ENCODE results near the gene SLC10A7.

The SLC10A7 gene

GRCh38 chr4:146494143-146494542, 27.6 kb downstream of the SLC10A7 start:
- DNase-seq (ENCODE audit: low read depth), result no peak

GRCh38 chr4:146490106-146490505, 31.6 kb downstream of the SLC10A7 start:
- no peak for DNase-seq (ENCODE audit: low read depth)

GRCh38 chr4:146488495-146489174, 33.1 kb downstream of the SLC10A7 start:
- DNase-seq (ENCODE audit: low read depth), result no peak

GRCh38 chr4:146486565-146486964, 35.2 kb downstream of the SLC10A7 start:
- no peak for DNase-seq (ENCODE audit: low read depth)

GRCh38 chr4:146485968-146486367, 35.8 kb downstream of the SLC10A7 start:
- DNase-seq (ENCODE audit: low read depth), result no peak

GRCh38 chr4:146482788-146483187, 39.0 kb downstream of the SLC10A7 start:
- no peak for DNase-seq (ENCODE audit: low read depth)

- DNase-seq (ENCODE audit: low read depth), result no peak
Measured at GRCh38 chr4:146481246-146481645, 40.5 kb downstream of the SLC10A7 start.

- no peak for DNase-seq (ENCODE audit: low read depth)
Measured at GRCh38 chr4:146478009-146478408, 43.7 kb downstream of the SLC10A7 start.

GRCh38 chr4:146477054-146477453, 44.7 kb downstream of the SLC10A7 start:
- no peak for DNase-seq (ENCODE audit: low read depth)

- DNase-seq (ENCODE audit: low read depth), result no peak
Measured at GRCh38 chr4:146472404-146472803, 49.3 kb downstream of the SLC10A7 start.

- no peak for DNase-seq (ENCODE audit: low read depth)
Measured at GRCh38 chr4:146470604-146471003, 51.1 kb downstream of the SLC10A7 start.

GRCh38 chr4:146469022-146469421, 52.7 kb downstream of the SLC10A7 start:
- no peak for DNase-seq (ENCODE audit: low read depth)

GRCh38 chr4:146465628-146466027, 56.1 kb downstream of the SLC10A7 start:
- DNase-seq (ENCODE audit: low read depth), result no peak

- DNase-seq (ENCODE audit: low read depth), result no peak
Measured at GRCh38 chr4:146462251-146462650, 59.5 kb downstream of the SLC10A7 start.

- DNase-seq (ENCODE audit: low read depth), result no peak
Measured at GRCh38 chr4:146458594-146458993, 63.1 kb downstream of the SLC10A7 start.

- DNase-seq (ENCODE audit: low read depth), result no peak
Measured at GRCh38 chr4:146456681-146457080, 65.1 kb downstream of the SLC10A7 start.

- no peak for DNase-seq (ENCODE audit: low read depth)
Measured at GRCh38 chr4:146453181-146453807, 68.4 kb downstream of the SLC10A7 start.

GRCh38 chr4:146450524-146450923, 71.2 kb downstream of the SLC10A7 start:
- no peak for DNase-seq (ENCODE audit: low read depth)

- DNase-seq (ENCODE audit: low read depth), result no peak
Measured at GRCh38 chr4:146446555-146446954, 75.2 kb downstream of the SLC10A7 start.

- DNase-seq (ENCODE audit: low read depth), result no peak
Measured at GRCh38 chr4:146445198-146446150, 76.3 kb downstream of the SLC10A7 start.

- DNase-seq (ENCODE audit: low read depth), result no peak
Measured at GRCh38 chr4:146443525-146443924, 78.2 kb downstream of the SLC10A7 start.

- DNase-seq (ENCODE audit: low read depth), result peak; percentile 15
Measured at GRCh38 chr4:146442801-146443200, 78.9 kb downstream of the SLC10A7 start.

- no peak for DNase-seq (ENCODE audit: low read depth)
Measured at GRCh38 chr4:146439999-146440398, 81.7 kb downstream of the SLC10A7 start.

Data from GM04504 (cell line).